SK-N-SH treated with all-trans-retinoic acid at 6 μM for 48 hours (cell line): ENCODE results near the gene TMEM201.

Experiments used
- ISL1 ChIP-seq: fragments of 250-450 bp; sonication (Bioruptor Pico); IDR thresholded peaks from 2 replicates; pipeline ENCODE4 v2.1.2; 2022; ENCODE audit warnings: mild to moderate bottlenecking, moderate library complexity
- OSR1 ChIP-seq: fragments of 250-450 bp; sonication (Bioruptor Pico); IDR thresholded peaks from 2 replicates; pipeline ENCODE4 v1.8.0; 2022; ENCODE audit warnings: moderate library complexity, mild to moderate bottlenecking, inconsistent platforms
- PATZ1 ChIP-seq: fragments of 250-450 bp; sonication (Bioruptor Pico); IDR thresholded peaks from 2 replicates; pipeline ENCODE4 v1.8.0; 2020; ENCODE audit warnings: mild to moderate bottlenecking, moderate library complexity, borderline replicate concordance
- PPARA ChIP-seq: fragments of 250-450 bp; sonication (Bioruptor Pico); IDR thresholded peaks from 2 replicates; pipeline ENCODE4 v1.5.0; 2020; ENCODE audit warnings: mild to moderate bottlenecking, borderline replicate concordance
- ZFP3 ChIP-seq: fragments of 250-450 bp; sonication (Bioruptor Pico); IDR thresholded peaks from 2 replicates; pipeline ENCODE4 v1.5.0; 2020; ENCODE audit warnings: mild to moderate bottlenecking, moderate library complexity
- ZNF8 ChIP-seq: fragments of 450-650 bp; formaldehyde crosslinking; IDR thresholded peaks from 2 replicates; pipeline ENCODE4 v1.5.0; 2020; ENCODE audit warnings: mild to moderate bottlenecking, moderate library complexity

- TF ChIP-seq ZFP3 (CRISPR knock-in tag), result no peak
- no peak for TF ChIP-seq PATZ1 (CRISPR knock-in tag)
- TF ChIP-seq OSR1 (CRISPR knock-in tag), result no peak
- TF ChIP-seq ISL1 (CRISPR knock-in tag), result peak; percentile 91
- no peak for TF ChIP-seq PPARA
- no peak for TF ChIP-seq ZNF8 (CRISPR knock-in tag)
These were observed 27.3 kb upstream of the TMEM201 start for GRCh38 chr1:9561429-9561828.
